Testis (tissue), 3 donors: ENCODE data around the gene WBP1L. TPM values are rescaled to one million over a fixed set of nuclear protein-coding genes. Genes with fewer than 3 reads are reported as not detected.

Experiments
- DNase-seq: peaks from one replicate; pipeline ENCODE4 v3.0.0-alpha.2; 2019
- H3K27ac ChIP-seq, 2 donors: fragments of 200-600 bp; sonication (generic); one replicate each; pipeline ENCODE4 v1.5.1; 2019
- H3K27me3 ChIP-seq: fragments of 200-600 bp; sonication (generic); one replicate; pipeline ENCODE4 v1.5.1; 2019
- H3K36me3 ChIP-seq: fragments of 200-600 bp; sonication (generic); one replicate; pipeline ENCODE4 v1.5.1; 2017; ENCODE audit warnings: low read depth; ENCODE audit errors: missing control alignments
- H3K4me1 ChIP-seq: fragments of 200-600 bp; sonication (generic); one replicate; pipeline ENCODE4 v1.5.1; 2019
- H3K4me3 ChIP-seq, 2 donors: fragments of 200-600 bp; sonication (generic); one replicate each; pipeline ENCODE4 v1.5.1; 2017 to 2019
- H3K9me3 ChIP-seq: fragments of 200-600 bp; sonication (generic); one replicate; pipeline ENCODE4 v1.5.1; 2017
- POLR2A ChIP-seq: fragments of 450-650 bp; IDR thresholded peaks from one replicate; pipeline ENCODE4 v1.6.1; 2017; ENCODE audit warnings: antibody characterized with exemption, mild to moderate bottlenecking, moderate library complexity
- WGBS, 2 donors: methylation state at CpG; one replicate each; pipeline ENCODE4 v1.1.5; 2018; 5-methylcytosine and 5-hydroxymethylcytosine counted together
- intact Hi-C: fragments of 100-400 bp; cut with DNase I; formaldehyde crosslinking; loops from one replicate; pipeline ENCODE4 v1.15.1; 2023; ENCODE audit warnings: low total_unique reads
- polyA plus RNA-seq: library from polyadenylated mRNA; stranded (reverse); fragments of 350-450 nt; fragmentation: Illumina TruSeq; extraction: RNeasy Lipid Tissue Mini Kit (QIAGEN cat#74804); gene quantifications from one replicate; pipeline ENCODE4 v1.2.3, GENCODE V29; 2014; ENCODE audit warnings: low read depth, low replicate concordance; ENCODE audit not compliant: insufficient read depth
- total RNA-seq, 2 donors: library from RNA; depleted of rRNA; stranded (reverse); fragments of >200 nt; gene quantifications; one replicate each; pipeline ENCODE4 v1.2.3, GENCODE V29; 2016
- TF ChIP-seq, protein P1 (sequence below), 3 experiments: fragments of 450-650 bp in 2 of 3; fragments of 200-600 bp in 1 of 3; sonication (generic) in 1 of 3; IDR thresholded peaks; one replicate each; pipeline ENCODE4 v1.5.1; 2016 to 2019; ENCODE audit warnings: antibody characterized with exemption in 3 of 3, mild to moderate bottlenecking in 2 of 3, moderate library complexity in 1 of 3

WBP1L gene
- total and polyA plus RNA-seq, 3 donors from 2014 or later: 72.4 to 165 (median 113) TPM

DNA sequence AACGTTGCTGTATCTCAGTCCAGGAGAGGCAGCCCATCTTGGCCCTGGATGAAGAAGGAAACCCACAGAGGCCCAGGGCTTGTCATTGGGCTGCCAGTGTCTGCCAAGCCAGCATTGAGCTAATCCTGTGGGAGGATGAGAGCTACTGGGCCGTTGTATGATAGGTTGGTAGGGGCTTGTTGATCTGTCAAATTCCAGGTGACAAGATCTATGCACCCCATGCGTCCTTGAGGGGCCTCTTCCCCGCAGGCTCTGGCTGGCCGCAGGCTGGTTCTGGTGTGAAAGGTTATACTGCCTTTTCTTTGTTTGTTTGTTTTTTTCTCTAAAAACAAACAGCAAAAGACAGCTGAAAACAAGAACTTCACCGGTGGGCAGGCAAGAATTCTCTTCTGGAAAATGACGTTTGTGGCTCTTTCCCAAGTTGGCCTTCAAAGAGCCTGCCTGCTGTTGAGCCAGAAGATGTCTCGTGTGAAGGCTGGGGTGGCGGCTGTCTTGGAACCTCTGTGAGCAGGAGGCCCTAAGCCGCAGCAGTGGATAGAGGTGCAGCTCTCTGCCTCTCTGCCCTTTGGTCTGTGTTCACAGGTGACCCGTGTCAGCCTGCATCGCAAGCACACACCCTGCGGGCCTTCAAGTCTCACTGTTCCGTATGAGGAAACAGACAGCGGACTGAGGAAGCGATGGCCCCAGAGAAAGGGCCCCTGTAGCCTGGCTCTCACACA lies 70.1 kb downstream of the WBP1L start:
- DNase-seq: peak; percentile 51
- Histone ChIP-seq H3K4me1 (peaks cover 33% of the 10 kb centered on the region), H3K27me3 (no peaks in the 10 kb centered on the region), H3K4me3 (no peak overlapping the region), H3K36me3 (no peaks in the 10 kb centered on the region), H3K27ac (peak overlapping the region; percentile 56 to 90), H3K9me3 (no peaks in the 10 kb centered on the region)
- TF ChIP-seq POLR2A: no peak
- TF ChIP-seq, protein P1, sequence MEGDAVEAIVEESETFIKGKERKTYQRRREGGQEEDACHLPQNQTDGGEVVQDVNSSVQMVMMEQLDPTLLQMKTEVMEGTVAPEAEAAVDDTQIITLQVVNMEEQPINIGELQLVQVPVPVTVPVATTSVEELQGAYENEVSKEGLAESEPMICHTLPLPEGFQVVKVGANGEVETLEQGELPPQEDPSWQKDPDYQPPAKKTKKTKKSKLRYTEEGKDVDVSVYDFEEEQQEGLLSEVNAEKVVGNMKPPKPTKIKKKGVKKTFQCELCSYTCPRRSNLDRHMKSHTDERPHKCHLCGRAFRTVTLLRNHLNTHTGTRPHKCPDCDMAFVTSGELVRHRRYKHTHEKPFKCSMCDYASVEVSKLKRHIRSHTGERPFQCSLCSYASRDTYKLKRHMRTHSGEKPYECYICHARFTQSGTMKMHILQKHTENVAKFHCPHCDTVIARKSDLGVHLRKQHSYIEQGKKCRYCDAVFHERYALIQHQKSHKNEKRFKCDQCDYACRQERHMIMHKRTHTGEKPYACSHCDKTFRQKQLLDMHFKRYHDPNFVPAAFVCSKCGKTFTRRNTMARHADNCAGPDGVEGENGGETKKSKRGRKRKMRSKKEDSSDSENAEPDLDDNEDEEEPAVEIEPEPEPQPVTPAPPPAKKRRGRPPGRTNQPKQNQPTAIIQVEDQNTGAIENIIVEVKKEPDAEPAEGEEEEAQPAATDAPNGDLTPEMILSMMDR (IDR thresholded peaks at IDR 0.05): no peak
- intact Hi-C loops: no loop called here
- WGBS, 2 donors: 66 to 69% methylated on average over 15 to 16 of the region's 16 CpGs

DNA sequence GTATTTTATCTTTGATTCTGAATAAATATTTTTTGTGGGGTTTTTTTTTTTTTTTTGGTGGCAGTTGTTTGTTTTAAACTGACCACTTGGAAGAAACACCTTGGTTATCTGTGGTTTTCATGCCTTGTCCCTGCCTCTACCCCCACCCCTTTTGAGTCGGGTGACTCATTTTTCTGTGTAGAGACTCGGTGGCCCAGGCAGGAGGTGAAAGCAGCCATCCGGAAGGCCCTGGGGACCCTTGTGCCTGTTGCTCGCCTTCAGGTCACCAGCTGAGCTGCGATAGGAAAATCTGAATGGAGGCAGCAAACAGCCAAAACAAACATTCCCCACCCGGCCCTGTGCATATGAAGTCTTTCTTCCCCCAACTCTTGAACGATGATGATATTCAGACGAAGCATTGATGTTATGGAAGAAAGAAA lies 70.7 kb downstream of the WBP1L start:
- no peak for DNase-seq
- 56 to 60% methylated on average over 8 of the region's 8 CpGs for WGBS, 2 donors
- Histone ChIP-seq H3K27me3 (no peaks in the 10 kb centered on the region), H3K4me3 (no peak overlapping the region), H3K9me3 (no peaks in the 10 kb centered on the region), H3K4me1 (peaks cover 33% of the 10 kb centered on the region), H3K36me3 (no peaks in the 10 kb centered on the region), H3K27ac (peak overlapping the region; percentile 56 to 90)
- intact Hi-C loops: no loop called here
- no peak for TF ChIP-seq POLR2A
- TF ChIP-seq, protein P1 (IDR thresholded peaks at IDR 0.05): no peak

DNA sequence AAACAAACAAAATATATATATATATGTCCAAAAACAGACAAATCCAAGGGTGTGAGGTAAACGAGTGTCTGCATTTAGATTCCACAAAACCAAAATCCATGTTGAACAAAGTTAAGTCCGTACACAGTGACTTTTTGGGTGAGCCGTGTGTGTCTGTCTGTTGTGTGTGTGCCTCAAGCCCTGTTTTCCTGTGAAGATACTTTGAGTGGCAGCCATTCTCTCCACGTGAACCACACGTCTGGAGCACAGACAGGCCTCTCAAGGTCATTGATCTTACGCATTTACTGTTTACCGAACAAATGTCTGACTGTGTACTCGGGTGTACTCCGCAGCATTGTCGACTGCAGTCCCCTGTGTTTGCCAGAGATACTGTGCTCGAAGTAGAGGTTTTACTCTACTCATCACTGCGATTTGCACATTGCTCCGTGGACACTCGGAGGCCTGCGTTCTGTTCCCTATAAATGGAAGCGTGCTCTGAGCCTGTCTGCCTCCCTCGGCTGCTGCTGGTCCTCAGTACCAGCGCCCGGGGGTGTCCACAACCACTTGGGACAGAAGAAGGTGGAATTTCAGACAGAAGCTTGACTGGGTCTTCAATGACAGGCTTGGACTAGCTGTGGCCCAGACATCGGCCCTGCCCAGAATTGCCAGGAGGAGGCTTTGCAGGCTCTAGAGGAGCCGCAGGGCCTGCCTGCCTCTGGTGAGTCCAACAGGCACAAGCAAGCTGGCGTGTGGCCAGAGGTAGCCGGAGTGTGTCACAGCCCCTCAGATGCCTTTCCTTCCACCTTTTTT lies 71.3 kb downstream of the WBP1L start:
- Histone ChIP-seq H3K4me1 (peaks cover 33% of the 10 kb centered on the region), H3K9me3 (no peaks in the 10 kb centered on the region), H3K27ac (peak overlapping the region; percentile 48 to 90), H3K27me3 (no peaks in the 10 kb centered on the region), H3K36me3 (no peaks in the 10 kb centered on the region), H3K4me3 (no peak overlapping the region)
- TF ChIP-seq, protein P1 (IDR thresholded peaks at IDR 0.05): no peak
- TF ChIP-seq POLR2A: no peak
- DNase-seq: peak; percentile 73
- WGBS, 2 donors: 66 to 69% methylated on average over 23 of the region's 23 CpGs
- intact Hi-C loops: no loop called here

DNA sequence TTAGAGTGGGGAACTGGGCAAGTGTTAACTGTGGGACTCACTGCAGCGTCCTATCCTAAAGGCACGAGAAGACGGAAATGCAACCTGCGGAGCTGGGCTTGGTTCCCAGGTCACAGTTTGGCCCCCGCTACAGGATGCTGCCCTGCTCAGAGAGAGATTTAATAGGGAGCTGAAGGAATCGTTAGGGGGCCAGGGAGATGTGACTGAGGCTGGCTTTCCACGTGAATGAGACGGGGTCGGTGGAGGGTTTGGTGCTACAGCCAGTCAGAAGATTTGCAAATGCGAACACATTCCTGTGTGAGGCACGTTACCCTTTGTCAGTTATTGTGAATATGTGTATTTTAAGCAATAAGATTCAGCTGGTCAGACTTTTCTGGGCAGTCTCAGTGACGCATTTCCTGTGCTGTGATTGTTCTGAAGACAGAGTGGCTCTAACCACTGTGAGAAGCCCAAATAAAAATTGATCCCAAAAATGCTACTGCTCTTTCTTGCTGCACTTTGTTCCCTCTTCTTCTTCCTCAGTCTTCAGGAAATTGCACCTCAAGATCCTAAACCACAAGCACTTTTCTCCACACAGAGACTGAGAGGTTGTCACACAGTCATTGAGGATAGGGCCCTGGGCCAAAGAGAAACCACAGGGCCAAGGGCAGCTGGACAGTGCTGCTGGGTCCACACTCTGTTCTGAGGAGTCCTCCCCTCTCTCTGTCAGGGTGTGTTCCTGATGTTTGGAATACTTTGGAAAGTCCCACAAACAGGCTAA lies 72.2 kb downstream of the WBP1L start:
- no peaks in the 10 kb centered on the region for H3K9me3 ChIP-seq
- peaks cover 33% of the 10 kb centered on the region for H3K4me1 ChIP-seq
- DNase-seq: peak; percentile 68
- 44 to 57% methylated on average over 12 of the region's 12 CpGs for WGBS, 2 donors
- no peaks in the 10 kb centered on the region for H3K36me3 ChIP-seq
- no peak overlapping the region for H3K4me3 ChIP-seq
- intact Hi-C loops: no loop called here
- no peaks in the 10 kb centered on the region for H3K27me3 ChIP-seq
- no peak for TF ChIP-seq POLR2A
- TF ChIP-seq, protein P1 (IDR thresholded peaks at IDR 0.05): no peak
- H3K27ac ChIP-seq: peak overlapping the region; percentile 48 to 90
